ENCODE results near the gene LRRC23. TPM values are rescaled to one million over a fixed set of nuclear protein-coding genes. Genes with fewer than 3 reads are reported as not detected.

The LRRC23 gene
- total RNA-seq, 4 donors from 2014 or later: 11.6 to 17.2 (median 17.1) TPM

DNA sequence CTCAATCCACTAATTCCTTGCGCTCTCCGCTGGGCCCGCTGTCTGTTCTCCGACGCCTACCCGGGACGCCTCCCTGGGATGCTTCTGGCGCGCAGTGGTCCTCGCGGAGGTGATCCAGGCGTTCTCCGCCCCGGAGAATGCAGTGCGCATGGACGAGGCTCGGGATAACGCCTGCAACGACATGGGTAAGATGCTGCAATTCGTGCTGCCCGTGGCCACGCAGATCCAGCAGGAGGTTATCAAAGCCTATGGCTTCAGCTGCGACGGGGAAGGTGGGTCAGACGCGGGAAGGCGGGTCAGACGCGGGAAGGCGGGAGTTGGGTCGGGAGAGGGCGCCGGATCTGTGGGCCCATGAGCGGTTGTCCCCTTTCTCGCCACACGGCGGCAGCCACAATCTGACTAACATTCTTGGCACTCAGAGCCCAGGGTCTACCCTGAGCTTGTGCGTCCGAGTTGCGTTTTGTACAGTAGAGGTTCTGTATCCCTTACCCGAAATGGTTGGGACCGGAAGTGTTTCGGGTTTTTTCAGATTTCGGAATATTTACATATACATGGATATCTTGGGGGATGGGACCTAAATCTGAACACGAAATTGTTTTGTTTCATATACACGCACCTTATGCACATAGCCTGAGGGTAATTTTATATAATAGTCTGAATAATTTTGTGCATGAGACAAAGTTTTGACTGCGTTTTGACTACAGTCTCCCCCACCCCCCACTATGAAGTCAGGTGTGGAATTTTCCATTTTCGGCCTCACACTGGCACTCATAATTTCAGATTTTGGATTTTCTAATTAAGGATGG is 40.0 kb downstream of the LRRC23 start:
- WGBS, 2 donors: 2% methylated on average over 31 to 42 of the region's 48 CpGs
- Histone ChIP-seq H3K36me3 (peaks cover 0 to 42% (median 3%) of the 10 kb centered on the region in 3 donors), H3K9me3 (no peaks in the 10 kb centered on the region), H3K4me1 (peaks cover 0 to 48% (median 28%) of the 10 kb centered on the region in 4 donors), H3K27me3 (no peaks in the 10 kb centered on the region), H3K27ac (peak overlapping the region; percentile 89 to 98 (median 96)), H3K4me3 (peak overlapping the region; percentile 52 to 81 (median 74))
- DNase-seq (ENCODE audit: low spot score in 2 of 2): peak; percentile 90 to 95
- TF ChIP-seq POLR2A (IDR thresholded peaks at IDR 0.05): peak in 1 of 2 donors; percentile 20
- TF ChIP-seq EP300 (IDR thresholded peaks at IDR 0.05): no peak
- TF ChIP-seq, protein P1, sequence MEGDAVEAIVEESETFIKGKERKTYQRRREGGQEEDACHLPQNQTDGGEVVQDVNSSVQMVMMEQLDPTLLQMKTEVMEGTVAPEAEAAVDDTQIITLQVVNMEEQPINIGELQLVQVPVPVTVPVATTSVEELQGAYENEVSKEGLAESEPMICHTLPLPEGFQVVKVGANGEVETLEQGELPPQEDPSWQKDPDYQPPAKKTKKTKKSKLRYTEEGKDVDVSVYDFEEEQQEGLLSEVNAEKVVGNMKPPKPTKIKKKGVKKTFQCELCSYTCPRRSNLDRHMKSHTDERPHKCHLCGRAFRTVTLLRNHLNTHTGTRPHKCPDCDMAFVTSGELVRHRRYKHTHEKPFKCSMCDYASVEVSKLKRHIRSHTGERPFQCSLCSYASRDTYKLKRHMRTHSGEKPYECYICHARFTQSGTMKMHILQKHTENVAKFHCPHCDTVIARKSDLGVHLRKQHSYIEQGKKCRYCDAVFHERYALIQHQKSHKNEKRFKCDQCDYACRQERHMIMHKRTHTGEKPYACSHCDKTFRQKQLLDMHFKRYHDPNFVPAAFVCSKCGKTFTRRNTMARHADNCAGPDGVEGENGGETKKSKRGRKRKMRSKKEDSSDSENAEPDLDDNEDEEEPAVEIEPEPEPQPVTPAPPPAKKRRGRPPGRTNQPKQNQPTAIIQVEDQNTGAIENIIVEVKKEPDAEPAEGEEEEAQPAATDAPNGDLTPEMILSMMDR (IDR thresholded peaks at IDR 0.05): peak; percentile 76 to 97 (median 89)

DNA sequence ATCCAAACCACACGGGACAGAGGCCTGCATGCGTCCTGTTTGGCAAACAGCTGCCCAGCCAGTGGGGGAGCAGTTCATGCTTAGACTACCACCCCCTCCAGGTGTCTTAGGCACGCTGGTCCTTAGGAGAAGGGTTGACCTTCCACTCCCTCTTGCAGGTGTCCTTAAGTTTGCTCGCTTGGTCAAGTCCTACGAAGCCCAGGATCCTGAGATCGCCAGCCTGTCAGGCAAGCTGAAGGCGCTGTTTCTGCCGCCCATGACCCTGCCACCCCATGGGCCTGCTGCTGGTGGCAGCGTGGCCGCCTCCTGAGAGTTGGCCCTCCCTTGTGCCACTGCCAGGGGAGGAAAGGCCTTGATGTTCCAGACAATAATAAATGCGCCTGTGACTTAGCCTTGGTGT is 41.0 kb downstream of the LRRC23 start:
- H3K36me3 ChIP-seq: peaks cover 0 to 33% (median 3%) of the 10 kb centered on the region in 3 donors
- WGBS, 2 donors: 71 to 84% methylated on average over 11 of the region's 11 CpGs
- H3K27ac ChIP-seq: peak overlapping the region in 2 of 4 donors; percentile 67 to 75
- H3K9me3 ChIP-seq: no peaks in the 10 kb centered on the region
- peaks cover 0 to 48% (median 28%) of the 10 kb centered on the region in 4 donors for H3K4me1 ChIP-seq
- H3K4me3 ChIP-seq: no peak overlapping the region
- TF ChIP-seq POLR2A (IDR thresholded peaks at IDR 0.05): no peak
- no peak for TF ChIP-seq EP300 (IDR thresholded peaks at IDR 0.05)
- TF ChIP-seq, protein P1 (IDR thresholded peaks at IDR 0.05): no peak
- H3K27me3 ChIP-seq: no peaks in the 10 kb centered on the region
- no peak for DNase-seq (ENCODE audit: low spot score in 2 of 2)

DNA sequence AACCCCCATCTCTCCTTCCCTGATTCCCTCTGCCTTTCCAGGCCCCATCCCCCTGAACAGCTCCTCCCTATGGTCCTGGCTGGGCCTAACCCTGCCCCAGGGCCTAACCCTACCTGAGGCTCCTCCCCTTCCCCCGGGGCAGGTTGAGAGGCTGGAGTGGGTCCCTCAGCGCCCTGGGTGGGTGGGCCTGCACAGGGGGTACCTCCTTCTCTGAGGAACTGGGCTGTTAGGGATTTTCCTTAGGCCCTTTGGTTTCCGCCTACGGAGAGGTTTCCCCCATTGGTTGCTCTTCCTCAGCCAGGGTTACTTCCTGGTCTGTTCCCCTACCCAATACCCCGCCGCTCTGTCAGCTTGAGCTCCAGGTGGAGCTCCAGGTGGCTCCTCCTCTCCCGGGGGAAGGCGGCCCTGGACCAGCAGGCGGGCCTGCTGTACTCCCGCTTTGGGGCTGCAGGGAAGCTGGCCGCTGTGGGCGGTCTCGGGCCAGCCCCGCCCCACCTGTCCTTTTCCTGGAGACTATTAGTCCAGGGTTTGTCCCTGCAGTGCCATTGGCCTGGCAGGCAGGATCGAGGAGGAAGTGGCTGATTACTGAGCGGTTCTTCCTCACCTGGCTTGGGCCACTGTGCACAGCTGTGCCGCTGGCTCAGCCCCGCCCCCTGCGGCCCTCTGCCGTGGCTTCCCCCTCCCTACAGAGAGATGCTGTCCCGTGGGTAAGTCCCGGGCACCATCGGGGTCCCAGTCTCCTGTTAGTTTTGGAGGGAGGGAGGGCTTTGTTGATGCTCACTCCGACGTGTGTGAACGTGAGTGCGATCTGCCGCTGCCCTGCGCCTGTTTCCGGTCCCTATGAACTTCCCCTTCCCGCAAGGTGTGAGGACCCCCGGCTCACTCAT is 41.7 kb downstream of the LRRC23 start:
- H3K9me3 ChIP-seq: no peaks in the 10 kb centered on the region

DNA sequence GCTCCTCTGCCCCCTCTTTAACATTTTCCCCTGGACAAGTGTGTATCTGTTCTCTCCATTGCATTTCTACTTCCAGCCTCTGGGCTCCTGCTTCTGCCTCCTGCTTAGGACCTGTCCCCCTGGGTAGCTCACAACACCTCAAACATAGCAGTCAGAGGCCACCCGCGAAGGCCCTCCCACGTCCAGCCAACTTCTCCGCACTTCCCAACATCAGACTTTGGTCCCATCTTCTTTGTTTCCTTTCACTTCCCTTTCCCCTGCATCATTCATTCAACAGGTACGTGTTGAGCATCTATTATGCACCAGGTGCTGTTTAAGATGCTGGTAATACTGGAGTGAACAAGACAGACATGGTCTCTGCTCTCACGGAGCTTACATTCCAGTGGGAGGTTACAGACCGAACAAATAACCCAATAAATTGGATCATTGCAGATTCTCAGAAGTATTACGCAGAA is 42.3 kb downstream of the LRRC23 start:
- Histone ChIP-seq H3K36me3 (peaks cover 0 to 19% (median 0%) of the 10 kb centered on the region in 3 donors), H3K27me3 (no peaks in the 10 kb centered on the region), H3K27ac (peak overlapping the region in 1 of 4 donors; percentile 75), H3K4me3 (peak overlapping the region in 2 of 4 donors; percentile 27 to 31), H3K4me1 (peaks cover 0 to 47% (median 28%) of the 10 kb centered on the region in 4 donors), H3K9me3 (no peaks in the 10 kb centered on the region)
- no peak for DNase-seq (ENCODE audit: low spot score in 2 of 2)
- WGBS, 2 donors: 61 to 72% methylated on average over 8 of the region's 8 CpGs
- TF ChIP-seq POLR2A (IDR thresholded peaks at IDR 0.05) (no peak), EP300 (IDR thresholded peaks at IDR 0.05) (no peak)
- TF ChIP-seq, protein P1 (IDR thresholded peaks at IDR 0.05): no peak

More for the DNA sequence above, 41.7 kb downstream of the LRRC23 start:
- Histone ChIP-seq H3K27ac (peak overlapping the region in 3 of 4 donors; percentile 44 to 75 (median 67)), H3K36me3 (peaks cover 0 to 26% (median 3%) of the 10 kb centered on the region in 3 donors), H3K4me1 (peaks cover 0 to 52% (median 28%) of the 10 kb centered on the region in 4 donors), H3K4me3 (peak overlapping the region in 2 of 4 donors; percentile 27 to 31), H3K27me3 (no peaks in the 10 kb centered on the region)
- no peak for DNase-seq (ENCODE audit: low spot score in 2 of 2)
- 46 to 48% methylated on average over 32 of the region's 32 CpGs for WGBS, 2 donors
- TF ChIP-seq, protein P1 (IDR thresholded peaks at IDR 0.05): no peak
- TF ChIP-seq EP300 (IDR thresholded peaks at IDR 0.05) (no peak), POLR2A (IDR thresholded peaks at IDR 0.05) (no peak)

Measured in tibial nerve (tissue), 4 donors.